HepG2 (cell line): ENCODE data around the gene NKD1. TPM values are rescaled to one million over a fixed set of nuclear protein-coding genes. Genes with fewer than 3 reads are reported as not detected.

Experiments
- ARID5B ChIP-seq: IDR thresholded peaks from 2 replicates; pipeline ENCODE4 v1.4.0; 2020; ENCODE audit warnings: mild to moderate bottlenecking, missing genetic modification reagents
- HCFC1 ChIP-seq: fragments of 150-350 bp; IDR thresholded peaks from 2 replicates; pipeline ENCODE4 v1.6.1; 2014; ENCODE audit warnings: low read depth, low read length
- MLLT10 ChIP-seq: sonication (generic); formaldehyde crosslinking; IDR thresholded peaks from 2 replicates; pipeline ENCODE4 v1.4.0; 2020; ENCODE audit warnings: missing genetic modification reagents
- NCOR1 ChIP-seq: fragments of 200-600 bp; sonication (generic); IDR thresholded peaks from 2 replicates; pipeline ENCODE4 v1.7.0; 2017; ENCODE audit warnings: antibody characterized with exemption, low read length, borderline replicate concordance
- RARA ChIP-seq: IDR thresholded peaks from 2 replicates; pipeline ENCODE4 v1.6.1; 2016; ENCODE audit warnings: missing genetic modification reagents, missing compliant biosample characterization
- TRAFD1 ChIP-seq: sonication (generic); formaldehyde crosslinking; IDR thresholded peaks from 2 replicates; pipeline ENCODE4 v1.5.1; 2020; ENCODE audit warnings: missing genetic modification reagents, mild to moderate bottlenecking, borderline replicate concordance
- TRIM22 ChIP-seq: fragments of 450-650 bp; IDR thresholded peaks from 2 replicates; pipeline ENCODE4 v1.6.1; 2017
- ZBTB14 ChIP-seq: sonication (generic); formaldehyde crosslinking; IDR thresholded peaks from 2 replicates; pipeline ENCODE4 v1.4.0; 2020; ENCODE audit warnings: missing genetic modification reagents
- ZBTB40 ChIP-seq, 2 experiments: fragments of 450-650 bp in 1 of 2; sonication (generic) in 1 of 2; formaldehyde crosslinking in 1 of 2; IDR thresholded peaks; 2 replicates each; pipeline versions ENCODE4 v1.6.1 to v1.8.0; 2016 to 2022; ENCODE audit warnings: antibody characterized with exemption in 1 of 2, mild to moderate bottlenecking in 1 of 2, missing genetic modification reagents in 1 of 2
- ZNF225 ChIP-seq: sonication (generic); formaldehyde crosslinking; IDR thresholded peaks from 2 replicates; pipeline ENCODE4 v1.4.0; 2020; ENCODE audit warnings: mild to moderate bottlenecking, missing genetic modification reagents
- ZNF629 ChIP-seq: sonication (generic); formaldehyde crosslinking; conservative IDR thresholded peaks from 2 replicates; pipeline ENCODE4 v1.5.0; 2020; ENCODE audit warnings: missing genetic modification reagents
- polyA plus RNA-seq, 8 experiments: library from polyadenylated mRNA; depleted of rRNA in 3 of 8; stranded (reverse) in 7 of 8; unstranded in 1 of 8; fragments of >200 nt; fragmentation: Illumina TruSeq in 4 of 8; extraction: Trizol in 4 of 8; gene quantifications; 2 replicates each; pipeline versions ENCODE4 v1.2.1 to v1.2.3, GENCODE V29; 2011 to 2016; ENCODE audit warnings: low read depth in 4 of 8, missing spikeins in 1 of 8, mixed read lengths in 1 of 8; ENCODE audit not compliant: insufficient read depth in 1 of 8
- total RNA-seq, 5 experiments: library from RNA; depleted of rRNA; stranded (reverse); fragments of >200 nt; fragmentation: Illumina TruSeq; extraction: Trizol; gene quantifications; 2 replicates each; pipeline ENCODE4 v1.2.3, GENCODE V29; 2016; ENCODE audit warnings: low read depth in 1 of 5

Gene NKD1
- total and polyA plus RNA-seq, 2 of the 13 experiments (the other 11 are each of a cell fraction or from before 2014, with no cell fraction given), result 70.4 to 121 TPM

GRCh38 chr16:50548909-50549560, 839 bp downstream of the NKD1 start (continued):
- TF ChIP-seq ZBTB40 (IDR thresholded peaks at IDR 0.05) (no peak), ZBTB40 (CRISPR knock-in tag; IDR thresholded peaks at IDR 0.05) (no peak), NCOR1 (no peak), MLLT10 (no peak), ZNF225 (CRISPR knock-in tag) (0 out of 2 replicates have a peak, but pooled peaks have one; percentile 16), ZBTB14 (CRISPR knock-in tag) (no peak), TRIM22 (no peak), TRAFD1 (CRISPR knock-in tag) (no peak), ZNF629 (no peak), RARA (CRISPR knock-in tag) (no peak), ARID5B (CRISPR knock-in tag) (no peak), HCFC1 (no peak)
